ENCODE data around the gene DUSP28.

DNA sequence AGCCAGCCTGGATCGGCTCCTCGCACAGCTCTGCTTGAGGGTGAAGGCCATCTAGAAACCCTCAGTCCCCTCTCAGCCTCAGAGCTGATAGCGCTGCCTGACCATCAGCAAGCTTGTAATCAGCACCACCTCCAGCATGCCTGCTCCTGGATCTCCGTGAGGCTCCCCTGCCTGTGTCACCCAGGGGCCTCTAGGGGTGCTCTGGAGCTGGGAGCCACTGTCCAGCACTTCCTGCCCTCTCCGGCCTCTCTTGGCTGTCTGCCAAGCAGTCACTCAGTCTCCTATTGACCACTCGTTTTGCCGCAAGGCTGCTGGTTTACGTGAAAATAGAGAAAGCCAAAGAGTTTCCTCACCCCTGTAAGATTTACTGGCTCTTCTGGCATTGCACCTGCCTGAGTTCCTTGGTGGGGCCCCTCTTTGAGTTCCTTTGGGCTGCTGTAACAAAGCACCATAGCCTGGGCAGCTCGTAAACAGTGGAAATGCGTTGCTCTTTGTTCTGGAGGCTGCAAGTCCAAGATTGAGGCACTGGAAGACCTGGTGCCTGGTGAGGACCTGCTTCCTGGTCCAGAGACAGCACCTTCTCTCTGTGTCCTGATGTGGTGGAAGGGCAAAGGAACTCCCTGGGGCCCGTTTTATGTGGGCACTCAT lies 44.3 kb downstream of the DUSP28 start:
- TF ChIP-seq, protein P1, sequence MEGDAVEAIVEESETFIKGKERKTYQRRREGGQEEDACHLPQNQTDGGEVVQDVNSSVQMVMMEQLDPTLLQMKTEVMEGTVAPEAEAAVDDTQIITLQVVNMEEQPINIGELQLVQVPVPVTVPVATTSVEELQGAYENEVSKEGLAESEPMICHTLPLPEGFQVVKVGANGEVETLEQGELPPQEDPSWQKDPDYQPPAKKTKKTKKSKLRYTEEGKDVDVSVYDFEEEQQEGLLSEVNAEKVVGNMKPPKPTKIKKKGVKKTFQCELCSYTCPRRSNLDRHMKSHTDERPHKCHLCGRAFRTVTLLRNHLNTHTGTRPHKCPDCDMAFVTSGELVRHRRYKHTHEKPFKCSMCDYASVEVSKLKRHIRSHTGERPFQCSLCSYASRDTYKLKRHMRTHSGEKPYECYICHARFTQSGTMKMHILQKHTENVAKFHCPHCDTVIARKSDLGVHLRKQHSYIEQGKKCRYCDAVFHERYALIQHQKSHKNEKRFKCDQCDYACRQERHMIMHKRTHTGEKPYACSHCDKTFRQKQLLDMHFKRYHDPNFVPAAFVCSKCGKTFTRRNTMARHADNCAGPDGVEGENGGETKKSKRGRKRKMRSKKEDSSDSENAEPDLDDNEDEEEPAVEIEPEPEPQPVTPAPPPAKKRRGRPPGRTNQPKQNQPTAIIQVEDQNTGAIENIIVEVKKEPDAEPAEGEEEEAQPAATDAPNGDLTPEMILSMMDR (IDR thresholded peaks at IDR 0.05 in 2 of 3, conservative IDR thresholded peaks at IDR 0.05 in 1 of 3; ENCODE audit: control insufficient read depth in 2 of 3, extremely low read depth in 1 of 3, insufficient read depth in 1 of 3, low read depth in 3 of 3, low read length in 3 of 3) = peak; percentile 21 to 59 (median 46); a peak in 5 of 6 replicates
- TF ChIP-seq, protein P2, sequence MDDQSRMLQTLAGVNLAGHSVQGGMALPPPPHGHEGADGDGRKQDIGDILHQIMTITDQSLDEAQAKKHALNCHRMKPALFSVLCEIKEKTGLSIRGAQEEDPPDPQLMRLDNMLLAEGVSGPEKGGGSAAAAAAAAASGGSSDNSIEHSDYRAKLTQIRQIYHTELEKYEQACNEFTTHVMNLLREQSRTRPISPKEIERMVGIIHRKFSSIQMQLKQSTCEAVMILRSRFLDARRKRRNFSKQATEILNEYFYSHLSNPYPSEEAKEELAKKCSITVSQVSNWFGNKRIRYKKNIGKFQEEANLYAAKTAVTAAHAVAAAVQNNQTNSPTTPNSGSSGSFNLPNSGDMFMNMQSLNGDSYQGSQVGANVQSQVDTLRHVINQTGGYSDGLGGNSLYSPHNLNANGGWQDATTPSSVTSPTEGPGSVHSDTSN (IDR thresholded peaks at IDR 0.05; ENCODE audit: insufficient replicate concordance, low read depth, low read length) = no peak
- no peak for TF ChIP-seq SIN3A (IDR thresholded peaks at IDR 0.05; ENCODE audit: low read depth, low read length)
- no peak for TF ChIP-seq NFIC (IDR thresholded peaks at IDR 0.05; ENCODE audit: low read depth, low read length)
- TF ChIP-seq, protein P3, sequence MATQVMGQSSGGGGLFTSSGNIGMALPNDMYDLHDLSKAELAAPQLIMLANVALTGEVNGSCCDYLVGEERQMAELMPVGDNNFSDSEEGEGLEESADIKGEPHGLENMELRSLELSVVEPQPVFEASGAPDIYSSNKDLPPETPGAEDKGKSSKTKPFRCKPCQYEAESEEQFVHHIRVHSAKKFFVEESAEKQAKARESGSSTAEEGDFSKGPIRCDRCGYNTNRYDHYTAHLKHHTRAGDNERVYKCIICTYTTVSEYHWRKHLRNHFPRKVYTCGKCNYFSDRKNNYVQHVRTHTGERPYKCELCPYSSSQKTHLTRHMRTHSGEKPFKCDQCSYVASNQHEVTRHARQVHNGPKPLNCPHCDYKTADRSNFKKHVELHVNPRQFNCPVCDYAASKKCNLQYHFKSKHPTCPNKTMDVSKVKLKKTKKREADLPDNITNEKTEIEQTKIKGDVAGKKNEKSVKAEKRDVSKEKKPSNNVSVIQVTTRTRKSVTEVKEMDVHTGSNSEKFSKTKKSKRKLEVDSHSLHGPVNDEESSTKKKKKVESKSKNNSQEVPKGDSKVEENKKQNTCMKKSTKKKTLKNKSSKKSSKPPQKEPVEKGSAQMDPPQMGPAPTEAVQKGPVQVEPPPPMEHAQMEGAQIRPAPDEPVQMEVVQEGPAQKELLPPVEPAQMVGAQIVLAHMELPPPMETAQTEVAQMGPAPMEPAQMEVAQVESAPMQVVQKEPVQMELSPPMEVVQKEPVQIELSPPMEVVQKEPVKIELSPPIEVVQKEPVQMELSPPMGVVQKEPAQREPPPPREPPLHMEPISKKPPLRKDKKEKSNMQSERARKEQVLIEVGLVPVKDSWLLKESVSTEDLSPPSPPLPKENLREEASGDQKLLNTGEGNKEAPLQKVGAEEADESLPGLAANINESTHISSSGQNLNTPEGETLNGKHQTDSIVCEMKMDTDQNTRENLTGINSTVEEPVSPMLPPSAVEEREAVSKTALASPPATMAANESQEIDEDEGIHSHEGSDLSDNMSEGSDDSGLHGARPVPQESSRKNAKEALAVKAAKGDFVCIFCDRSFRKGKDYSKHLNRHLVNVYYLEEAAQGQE (IDR thresholded peaks at IDR 0.05; ENCODE audit: low read depth, low read length) = peak; percentile 52; the same call in 1 of the 2 replicates
- TF ChIP-seq NFYB (IDR thresholded peaks at IDR 0.05; ENCODE audit: insufficient read depth, low read depth, low read length) = no peak
- TF ChIP-seq RAD21 (IDR thresholded peaks at IDR 0.05; ENCODE audit: insufficient read depth, low read depth, low read length) = peak; percentile 49; the same call in 1 of the 2 replicates
- no peak for TF ChIP-seq TARDBP (IDR thresholded peaks at IDR 0.05; ENCODE audit: borderline replicate concordance)
